Transverse colon (tissue), 4 donors: Measurements from ENCODE around the gene BEST3. TPM values are rescaled to one million over a fixed set of nuclear protein-coding genes. Genes with fewer than 3 reads are reported as not detected.
A peak's percentile ranks its signal among the peaks of the same experiment; 100 is the strongest.

ENCODE experiments used
- DNase-seq: peaks from one replicate; pipeline ENCODE4 v3.0.0-alpha.2; 2019
- H3K27ac ChIP-seq, 4 donors: fragments of 200-600 bp; sonication (generic); 2 replicates each; pipeline ENCODE4 v1.5.1; 2016 to 2018; ENCODE audit warnings: inconsistent platforms in 4 of 4
- H3K27me3 ChIP-seq: fragments of 200-600 bp; sonication (generic); 2 replicates; pipeline ENCODE4 v1.5.1; 2017; ENCODE audit warnings: inconsistent platforms
- H3K36me3 ChIP-seq, 4 donors: fragments of 200-600 bp; sonication (generic); 2 replicates each; pipeline ENCODE4 v1.5.1; 2017 to 2019; ENCODE audit warnings: inconsistent platforms in 4 of 4
- H3K4me1 ChIP-seq, 4 donors: fragments of 200-600 bp; sonication (generic); 2 replicates each; pipeline ENCODE4 v1.5.1; 2017 to 2020; ENCODE audit warnings: inconsistent platforms in 4 of 4
- H3K4me3 ChIP-seq, 4 donors: fragments of 200-600 bp; sonication (generic); 1 replicate in 1 of 4; 2 replicates in 3 of 4; pipeline versions ENCODE4 v1.5.1 to v1.6.1; 2017 to 2019; ENCODE audit warnings: inconsistent platforms in 4 of 4
- H3K9me3 ChIP-seq, 2 donors: fragments of 200-600 bp; sonication (generic); 2 replicates each; pipeline ENCODE4 v1.5.1; 2017 to 2019; ENCODE audit warnings: inconsistent platforms in 2 of 2
- EP300 ChIP-seq: sonication (generic); formaldehyde crosslinking; IDR thresholded peaks from one replicate; pipeline ENCODE4 v1.6.1; 2017; ENCODE audit warnings: antibody characterized with exemption, low read depth
- POLR2A ChIP-seq: fragments of 450-650 bp; IDR thresholded peaks from one replicate; pipeline ENCODE4 v1.6.1; 2016; ENCODE audit warnings: antibody characterized with exemption, mild to moderate bottlenecking, moderate library complexity
- POLR2AphosphoS5 ChIP-seq, 3 donors: sonication (generic); formaldehyde crosslinking; IDR thresholded peaks; one replicate each; pipeline ENCODE4 v1.6.1; 2016; ENCODE audit warnings: antibody characterized with exemption in 3 of 3
- WGBS, 2 donors: methylation state at CpG; one replicate each; pipeline ENCODE4 v1.1.5; 2018; ENCODE audit warnings: low coverage in 1 of 2; 5-methylcytosine and 5-hydroxymethylcytosine counted together
- in situ Hi-C, 4 donors: fragments of 200-750 bp; cut with MboI; loops; one replicate each; pipeline versions ENCODE4 v1.15.0 to v1.15.1; 2017; ENCODE audit warnings: low sequenced_read_pairs in 3 of 4, low pct_ligation_motif_present in 1 of 4, low pct_unique_long_range_greater_than_20kb in 1 of 4
- intact Hi-C: fragments of 100-400 bp; cut with DNase I; formaldehyde crosslinking; loops from one replicate; pipeline ENCODE4 v1.15.1; 2023; ENCODE audit warnings: low total_unique reads
- total RNA-seq, 4 donors: library from RNA; depleted of rRNA; stranded (reverse); fragments of >200 nt; gene quantifications; one replicate each; pipeline ENCODE4 v1.1.0, GENCODE V29; 2016
- TF ChIP-seq, protein P1 (sequence below), 5 experiments: fragments of 200-600 bp in 3 of 5; fragments of 450-650 bp in 2 of 5; sonication (generic) in 3 of 5; IDR thresholded peaks; 1 replicate in 2 of 5; 2 replicates in 3 of 5; pipeline ENCODE4 v1.5.1; 2016 to 2017; ENCODE audit warnings: antibody characterized with exemption in 5 of 5, inconsistent platforms in 3 of 5, mild to moderate bottlenecking in 2 of 5, moderate library complexity in 1 of 5

The BEST3 gene
- total RNA-seq, 4 donors from 2014 or later: not detected

- 67% methylated on average over 1 of the region's 1 CpG; no CpG with 5 or more reads in 1 of the 2 donors for WGBS, 2 donors
- no peaks in the 10 kb centered on the region for H3K27me3 ChIP-seq
- no peaks in the 10 kb centered on the region for H3K9me3 ChIP-seq
- peaks cover 0 to 19% (median 7%) of the 10 kb centered on the region in 4 donors for H3K4me1 ChIP-seq
- TF ChIP-seq POLR2AphosphoS5 (IDR thresholded peaks at IDR 0.05) (no peak), POLR2A (no peak), EP300 (no peak)
- TF ChIP-seq, protein P1, sequence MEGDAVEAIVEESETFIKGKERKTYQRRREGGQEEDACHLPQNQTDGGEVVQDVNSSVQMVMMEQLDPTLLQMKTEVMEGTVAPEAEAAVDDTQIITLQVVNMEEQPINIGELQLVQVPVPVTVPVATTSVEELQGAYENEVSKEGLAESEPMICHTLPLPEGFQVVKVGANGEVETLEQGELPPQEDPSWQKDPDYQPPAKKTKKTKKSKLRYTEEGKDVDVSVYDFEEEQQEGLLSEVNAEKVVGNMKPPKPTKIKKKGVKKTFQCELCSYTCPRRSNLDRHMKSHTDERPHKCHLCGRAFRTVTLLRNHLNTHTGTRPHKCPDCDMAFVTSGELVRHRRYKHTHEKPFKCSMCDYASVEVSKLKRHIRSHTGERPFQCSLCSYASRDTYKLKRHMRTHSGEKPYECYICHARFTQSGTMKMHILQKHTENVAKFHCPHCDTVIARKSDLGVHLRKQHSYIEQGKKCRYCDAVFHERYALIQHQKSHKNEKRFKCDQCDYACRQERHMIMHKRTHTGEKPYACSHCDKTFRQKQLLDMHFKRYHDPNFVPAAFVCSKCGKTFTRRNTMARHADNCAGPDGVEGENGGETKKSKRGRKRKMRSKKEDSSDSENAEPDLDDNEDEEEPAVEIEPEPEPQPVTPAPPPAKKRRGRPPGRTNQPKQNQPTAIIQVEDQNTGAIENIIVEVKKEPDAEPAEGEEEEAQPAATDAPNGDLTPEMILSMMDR (IDR thresholded peaks at IDR 0.05): no peak
- H3K36me3 ChIP-seq: no peaks in the 10 kb centered on the region
- H3K27ac ChIP-seq: peak overlapping the region in 1 of 4 donors; percentile 23
- intact Hi-C loops (no loop called here), in situ Hi-C loops (no loop called here)
- no peak for DNase-seq
- no peak overlapping the region for H3K4me3 ChIP-seq
Observed at GRCh38 chr12:69719336-69720316, 20.5 kb upstream of the BEST3 start.

GRCh38 chr12:69714542-69714941 lies 15.4 kb upstream of the BEST3 start:
- peaks cover 0 to 7% (median 3%) of the 10 kb centered on the region in 4 donors for H3K4me1 ChIP-seq
- WGBS, 2 donors: 62 to 72% methylated on average over 3 of the region's 3 CpGs
- no peaks in the 10 kb centered on the region for H3K36me3 ChIP-seq
- TF ChIP-seq POLR2A: no peak
- TF ChIP-seq, protein P1 (IDR thresholded peaks at IDR 0.05): no peak
- TF ChIP-seq EP300: no peak
- TF ChIP-seq POLR2AphosphoS5 (IDR thresholded peaks at IDR 0.05): no peak
- intact Hi-C loops (no loop called here), in situ Hi-C loops (no loop called here)
- H3K9me3 ChIP-seq: no peaks in the 10 kb centered on the region
- no peak overlapping the region for H3K4me3 ChIP-seq
- no peaks in the 10 kb centered on the region for H3K27me3 ChIP-seq
- no peak for DNase-seq
- no peak overlapping the region for H3K27ac ChIP-seq

DNA sequence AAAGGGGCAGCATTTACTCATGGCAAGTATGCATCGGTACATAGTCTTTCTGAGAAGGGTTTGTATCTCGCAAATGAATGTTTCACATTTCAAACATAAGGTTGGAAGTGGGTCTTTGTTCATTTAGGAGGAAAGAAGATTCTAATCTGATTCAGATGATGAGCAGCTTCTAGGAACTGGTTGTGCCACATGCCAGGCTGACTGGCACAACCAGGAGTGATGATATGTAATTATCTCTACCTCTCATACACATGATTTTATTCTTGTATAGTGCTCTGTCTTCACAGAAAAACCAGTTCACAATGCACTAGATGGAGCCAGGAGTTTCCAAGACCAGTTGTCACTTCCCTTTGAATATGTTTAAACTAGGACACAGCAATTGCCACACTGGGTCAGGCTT lies 13.7 kb upstream of the BEST3 start:
- WGBS, 2 donors: 88 to 90% methylated on average over 2 of the region's 2 CpGs
- H3K4me3 ChIP-seq: no peak overlapping the region
- no peak overlapping the region for H3K27ac ChIP-seq
- no peaks in the 10 kb centered on the region for H3K27me3 ChIP-seq
- no peak for DNase-seq
- H3K9me3 ChIP-seq: no peaks in the 10 kb centered on the region
- no peaks in the 10 kb centered on the region for H3K36me3 ChIP-seq
- TF ChIP-seq EP300: no peak
- TF ChIP-seq POLR2AphosphoS5 (IDR thresholded peaks at IDR 0.05): no peak
- no peak for TF ChIP-seq POLR2A
- TF ChIP-seq, protein P1 (IDR thresholded peaks at IDR 0.05): no peak
- H3K4me1 ChIP-seq: no peaks in the 10 kb centered on the region
- intact Hi-C loops: no loop called here
- in situ Hi-C loops: no loop called here

DNA sequence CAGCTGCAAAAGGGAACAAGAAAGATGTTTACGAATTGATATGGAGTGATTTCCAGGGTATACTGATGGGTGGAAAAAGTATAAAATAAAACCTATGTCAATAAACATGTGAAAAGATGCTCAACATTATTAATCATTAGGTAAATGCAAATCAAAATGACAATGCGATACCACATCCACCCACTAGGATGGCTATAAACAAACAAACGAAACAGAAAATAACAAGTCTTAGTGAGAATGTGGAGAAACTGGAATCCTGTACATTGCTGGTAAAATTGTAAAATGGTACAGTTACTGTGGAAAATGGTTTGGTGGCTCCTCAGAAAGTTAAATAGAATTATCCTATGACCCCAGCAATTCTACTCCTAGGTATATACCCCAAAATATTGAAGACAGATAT lies 9.5 kb upstream of the BEST3 start:
- WGBS, 2 donors: 94% methylated on average over 2 to 3 of the region's 3 CpGs
- no peak overlapping the region for H3K4me3 ChIP-seq
- intact Hi-C loops: no loop called here
- in situ Hi-C loops: no loop called here
- no peak for DNase-seq
- no peaks in the 10 kb centered on the region for H3K4me1 ChIP-seq
- TF ChIP-seq POLR2A (no peak), POLR2AphosphoS5 (IDR thresholded peaks at IDR 0.05) (no peak), EP300 (no peak)
- TF ChIP-seq, protein P1 (IDR thresholded peaks at IDR 0.05): no peak
- H3K9me3 ChIP-seq: no peaks in the 10 kb centered on the region
- no peak overlapping the region for H3K27ac ChIP-seq
- H3K27me3 ChIP-seq: no peaks in the 10 kb centered on the region
- H3K36me3 ChIP-seq: no peaks in the 10 kb centered on the region
